Astrocyte of the spinal cord (primary cell): ENCODE results near the gene CNPPD1.

Experiments used
- DNase-seq: peaks from one replicate; pipeline ENCODE4 v3.0.0; 2011; ENCODE audit warnings: low read depth, low spot score
- H3K4me3 ChIP-seq: 2 replicates; pipeline ENCODE4 v1.5.1; 2011; ENCODE audit warnings: low read depth, mild to moderate bottlenecking, low read length, moderate library complexity
- in situ Hi-C: cut with HindIII; loops from 2 replicates; pipeline ENCODE4 v1.10.0; 2017; ENCODE audit warnings: low sequenced_read_pairs
- TF ChIP-seq, protein P1 (sequence below): IDR thresholded peaks from 2 replicates; pipeline ENCODE4 v1.5.1; 2012; ENCODE audit warnings: low read depth, mild to moderate bottlenecking, low read length, inconsistent platforms

The CNPPD1 gene

DNA sequence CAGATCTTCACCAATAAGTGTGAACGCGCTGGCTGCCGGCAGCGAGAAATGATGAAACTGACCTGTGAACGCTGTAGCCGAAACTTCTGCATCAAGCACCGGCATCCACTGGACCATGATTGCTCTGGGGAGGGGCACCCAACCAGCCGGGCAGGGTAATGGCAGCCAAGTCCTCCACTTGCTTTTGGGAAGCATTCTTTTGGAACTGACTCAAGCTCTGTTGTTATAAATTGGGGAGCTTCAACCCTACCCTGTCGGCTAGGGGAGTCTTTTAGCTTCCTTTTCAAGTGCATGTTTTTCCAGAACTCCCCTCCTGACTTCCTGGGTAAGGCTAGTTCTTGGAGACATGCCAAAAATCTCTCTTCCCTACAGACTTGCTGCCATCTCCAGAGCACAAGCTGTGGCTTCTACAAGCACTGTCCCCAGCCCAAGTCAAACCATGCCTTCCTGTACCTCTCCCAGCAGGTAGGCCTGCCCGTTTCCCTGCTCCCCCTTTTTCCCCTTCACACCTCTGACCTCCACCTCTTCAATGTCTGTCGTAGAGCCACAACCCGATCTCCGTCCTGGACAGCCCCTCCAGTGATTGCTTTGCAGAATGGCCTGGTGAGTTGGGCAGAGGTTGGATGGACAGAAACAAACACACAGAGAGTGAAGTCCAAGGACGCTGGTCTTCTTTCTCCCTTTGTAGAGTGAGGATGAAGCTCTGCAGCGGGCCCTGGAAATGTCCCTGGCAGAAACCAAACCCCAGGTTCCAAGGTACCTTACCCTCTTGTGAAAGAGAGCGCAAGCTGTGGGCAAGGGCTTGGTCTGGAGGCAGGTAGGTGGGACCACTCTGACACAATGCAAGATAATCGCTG lies 31.4 kb upstream of the CNPPD1 start:
- peak; percentile 22 for DNase-seq
- TF ChIP-seq, protein P1, sequence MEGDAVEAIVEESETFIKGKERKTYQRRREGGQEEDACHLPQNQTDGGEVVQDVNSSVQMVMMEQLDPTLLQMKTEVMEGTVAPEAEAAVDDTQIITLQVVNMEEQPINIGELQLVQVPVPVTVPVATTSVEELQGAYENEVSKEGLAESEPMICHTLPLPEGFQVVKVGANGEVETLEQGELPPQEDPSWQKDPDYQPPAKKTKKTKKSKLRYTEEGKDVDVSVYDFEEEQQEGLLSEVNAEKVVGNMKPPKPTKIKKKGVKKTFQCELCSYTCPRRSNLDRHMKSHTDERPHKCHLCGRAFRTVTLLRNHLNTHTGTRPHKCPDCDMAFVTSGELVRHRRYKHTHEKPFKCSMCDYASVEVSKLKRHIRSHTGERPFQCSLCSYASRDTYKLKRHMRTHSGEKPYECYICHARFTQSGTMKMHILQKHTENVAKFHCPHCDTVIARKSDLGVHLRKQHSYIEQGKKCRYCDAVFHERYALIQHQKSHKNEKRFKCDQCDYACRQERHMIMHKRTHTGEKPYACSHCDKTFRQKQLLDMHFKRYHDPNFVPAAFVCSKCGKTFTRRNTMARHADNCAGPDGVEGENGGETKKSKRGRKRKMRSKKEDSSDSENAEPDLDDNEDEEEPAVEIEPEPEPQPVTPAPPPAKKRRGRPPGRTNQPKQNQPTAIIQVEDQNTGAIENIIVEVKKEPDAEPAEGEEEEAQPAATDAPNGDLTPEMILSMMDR: no peak
- no peak overlapping the region for H3K4me3 ChIP-seq
- in situ Hi-C loops: no loop called here

DNA sequence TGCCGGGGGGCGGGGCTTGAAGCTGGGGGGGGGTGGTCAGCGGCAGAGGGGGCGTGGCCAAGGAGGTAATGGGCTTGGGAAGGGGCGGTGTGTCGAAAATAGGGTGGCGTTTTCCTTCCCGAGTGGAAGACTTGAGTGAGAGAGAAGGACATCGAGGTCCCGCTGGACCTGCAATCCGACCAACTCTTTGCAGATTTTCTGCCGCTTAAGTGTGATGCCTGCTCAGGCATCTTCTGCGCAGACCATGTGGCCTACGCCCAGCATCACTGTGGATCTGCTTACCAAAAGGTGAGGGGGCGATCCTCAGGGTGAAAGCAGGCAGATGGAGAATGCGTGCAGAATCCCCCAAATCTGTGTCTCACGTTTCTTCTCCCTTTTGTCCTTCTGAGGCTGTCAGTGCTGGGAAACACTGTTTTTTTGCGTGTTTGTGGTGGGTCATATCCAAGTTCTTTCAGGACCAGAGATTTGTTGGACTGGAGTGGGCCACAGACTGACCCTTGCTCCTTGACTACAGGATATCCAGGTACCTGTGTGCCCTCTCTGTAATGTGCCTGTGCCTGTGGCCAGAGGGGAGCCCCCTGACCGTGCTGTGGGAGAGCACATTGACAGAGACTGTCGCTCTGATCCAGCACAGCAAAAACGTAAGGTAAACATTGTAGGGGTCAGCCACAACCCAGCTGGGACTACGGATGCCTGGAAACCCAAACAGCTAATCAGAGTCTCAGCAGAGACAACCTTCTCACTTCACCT lies 30.6 kb upstream of the CNPPD1 start:
- TF ChIP-seq, protein P1: no peak
- DNase-seq: no peak

DNA sequence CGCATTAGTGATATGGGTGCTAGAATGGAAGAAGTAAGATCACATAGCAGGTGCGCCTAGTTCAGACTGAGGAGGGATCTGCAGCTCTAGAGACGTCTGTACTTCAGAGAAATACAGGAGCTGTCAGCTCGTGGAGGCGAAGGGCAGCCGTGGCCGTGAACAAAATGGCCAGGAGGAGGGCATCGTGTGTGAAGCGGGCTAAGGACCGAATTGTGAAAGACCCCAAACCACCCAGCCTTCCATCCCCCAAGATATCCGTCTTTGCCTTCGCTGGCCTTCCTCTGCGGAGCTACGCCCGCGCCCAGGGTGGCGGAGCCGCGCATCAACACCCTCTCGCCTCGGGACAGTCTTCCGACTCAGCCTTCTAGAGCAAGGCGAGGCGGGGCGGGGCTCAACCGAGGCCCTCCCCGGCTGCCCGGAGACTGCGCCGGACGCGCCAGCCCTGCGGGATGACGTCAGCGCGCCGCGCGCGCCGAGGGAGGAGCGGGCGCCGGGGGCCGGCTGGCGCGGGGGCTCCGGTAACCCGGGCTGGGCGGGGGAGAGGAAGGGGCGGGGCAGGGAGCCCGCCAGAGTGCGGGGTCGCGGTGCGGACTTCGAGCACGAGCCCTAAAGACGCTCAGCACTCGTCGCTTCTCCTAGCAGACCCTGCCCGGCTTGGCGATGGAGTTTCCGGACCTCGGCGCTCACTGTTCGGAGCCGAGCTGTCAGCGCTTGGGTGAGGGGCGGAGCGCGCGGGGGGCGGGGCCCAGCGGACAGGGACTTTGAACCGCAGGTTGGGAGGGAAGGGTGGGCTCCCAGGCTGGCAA lies 29.8 kb upstream of the CNPPD1 start, which contains the start of gene ZFAND2B:
Gene ZFAND2B, plus strand, starts transcription at position 455 of the 806 bp plus-strand sequence. Its CDS starts 206 bp downstream, at position 661.
- TF ChIP-seq, protein P1: no peak
- in situ Hi-C loops: no loop called here
- peak; percentile 94 for DNase-seq
- H3K4me3 ChIP-seq: peak within 1 kb of the TSS; percentile 71

More for the DNA sequence above, 30.6 kb upstream of the CNPPD1 start:
- in situ Hi-C loops: no loop called here
- H3K4me3 ChIP-seq: peak overlapping the region; percentile 71

DNA sequence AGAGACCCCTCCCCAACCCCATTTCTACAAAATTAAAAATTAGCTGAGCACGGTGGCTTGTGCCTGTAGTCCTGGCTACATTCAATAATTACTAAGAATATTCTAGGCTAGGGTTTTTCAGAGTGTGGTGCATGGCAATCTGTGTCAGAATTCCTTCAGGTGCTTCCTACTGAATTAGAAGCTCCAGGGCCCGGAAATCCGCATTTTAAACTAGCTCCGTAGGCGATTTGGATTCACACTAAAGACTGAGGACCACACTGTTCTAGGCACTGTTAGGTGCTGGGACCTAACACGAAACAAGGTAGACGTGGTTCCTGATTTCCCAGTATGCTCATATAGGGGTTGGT lies 29.2 kb upstream of the CNPPD1 start:
- in situ Hi-C loops: no loop called here
- TF ChIP-seq, protein P1: no peak
- H3K4me3 ChIP-seq: peak overlapping the region; percentile 67
- no peak for DNase-seq

DNA sequence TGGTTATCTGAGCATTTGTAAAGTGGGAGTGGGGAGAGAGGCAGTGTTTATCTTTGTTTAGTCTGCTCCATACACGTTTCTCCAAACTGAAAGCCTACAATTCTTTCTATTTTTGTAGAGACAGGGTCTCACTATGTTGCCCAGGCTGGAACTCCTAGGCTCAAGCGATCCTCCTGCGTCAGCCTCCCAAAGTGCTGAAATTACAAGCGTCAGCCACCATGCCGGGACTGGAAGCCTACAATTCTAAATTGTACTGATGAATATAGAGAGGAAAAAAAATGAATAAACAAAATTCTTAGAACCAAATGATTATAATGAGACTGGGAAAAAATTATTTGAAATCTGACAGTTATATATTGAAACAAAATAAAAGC lies 28.4 kb upstream of the CNPPD1 start:
- TF ChIP-seq, protein P1: no peak
- in situ Hi-C loops: no loop called here
- DNase-seq: no peak
- no peak overlapping the region for H3K4me3 ChIP-seq
